ENCODE measurements around the gene ARID2.

GRCh38 chr12:45732250-45732649 lies 2.7 kb downstream of the ARID2 start:
- no peak for TF ChIP-seq EZH2phosphoT487 (IDR thresholded peaks at IDR 0.05; ENCODE audit: insufficient read depth, low read depth)
- TF ChIP-seq EZH2 (IDR thresholded peaks at IDR 0.05; ENCODE audit: insufficient read depth, poor library complexity, severe bottlenecking), result no peak

Data from GM23248 (cell line).